GM18870 (cell line): ENCODE measurements around the gene KCTD15.

Experiments used
- ATAC-seq: cut with Tn5 transposase; IDR thresholded peaks from one replicate; pipeline ENCODE4 v1.9.1; 2021; ENCODE audit warnings: moderate library complexity; ENCODE audit not compliant: unreplicated experiment

Gene KCTD15

GRCh38 chr19:33771384-33772101 lies 25.1 kb upstream of the KCTD15 start:
- ATAC-seq = no peak

DNA sequence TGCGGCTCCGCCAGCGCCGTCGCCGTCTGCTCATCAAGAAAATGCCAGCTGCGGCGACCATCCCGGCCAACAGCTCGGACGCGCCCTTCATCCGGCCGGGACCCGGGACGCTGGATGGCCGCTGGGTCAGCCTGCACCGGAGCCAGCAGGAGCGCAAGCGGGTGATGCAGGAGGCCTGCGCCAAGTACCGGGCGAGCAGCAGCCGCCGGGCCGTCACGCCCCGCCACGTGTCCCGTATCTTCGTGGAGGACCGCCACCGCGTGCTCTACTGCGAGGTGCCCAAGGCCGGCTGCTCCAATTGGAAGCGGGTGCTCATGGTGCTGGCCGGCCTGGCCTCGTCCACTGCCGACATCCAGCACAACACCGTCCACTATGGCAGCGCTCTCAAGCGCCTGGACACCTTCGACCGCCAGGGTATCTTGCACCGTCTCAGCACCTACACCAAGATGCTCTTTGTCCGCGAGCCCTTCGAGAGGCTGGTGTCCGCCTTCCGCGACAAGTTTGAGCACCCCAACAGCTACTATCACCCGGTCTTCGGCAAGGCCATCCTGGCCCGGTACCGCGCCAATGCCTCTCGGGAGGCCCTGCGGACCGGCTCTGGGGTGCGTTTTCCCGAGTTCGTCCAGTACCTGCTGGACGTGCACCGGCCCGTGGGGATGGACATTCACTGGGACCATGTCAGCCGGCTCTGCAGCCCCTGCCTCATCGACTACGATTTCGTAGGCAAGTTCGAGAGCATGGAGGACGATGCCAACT lies 24.4 kb upstream of the KCTD15 start:
- ATAC-seq = no peak

GRCh38 chr19:33772858-33773180 lies 23.9 kb upstream of the KCTD15 start:
- no peak for ATAC-seq

- ATAC-seq = no peak
Measured at GRCh38 chr19:33773704-33774624, 22.7 kb upstream of the KCTD15 start.

GRCh38 chr19:33774751-33775150 lies 21.9 kb upstream of the KCTD15 start:
- no peak for ATAC-seq

GRCh38 chr19:33775731-33776487 lies 20.8 kb upstream of the KCTD15 start:
- no peak for ATAC-seq

DNA sequence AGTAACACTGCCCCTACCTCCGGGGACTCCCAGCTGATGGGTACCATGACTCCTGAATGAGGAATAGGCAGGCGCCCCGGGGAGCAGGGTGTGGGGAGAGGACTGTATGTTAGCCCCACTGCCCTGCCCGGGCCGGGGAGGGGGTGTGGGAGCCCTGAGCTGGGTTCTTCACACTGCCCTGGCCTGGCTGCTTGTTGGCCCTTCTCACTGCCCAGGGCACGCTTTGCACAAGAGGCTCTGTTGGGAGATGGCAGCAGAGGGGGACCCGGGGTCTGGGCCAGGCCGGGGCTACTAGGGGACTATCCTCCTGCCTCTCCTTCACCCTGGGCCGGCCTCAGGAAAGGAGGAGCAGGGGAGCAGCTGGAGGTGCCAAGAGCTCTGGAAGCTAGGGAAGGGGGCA lies 19.3 kb upstream of the KCTD15 start:
- ATAC-seq = no peak

DNA sequence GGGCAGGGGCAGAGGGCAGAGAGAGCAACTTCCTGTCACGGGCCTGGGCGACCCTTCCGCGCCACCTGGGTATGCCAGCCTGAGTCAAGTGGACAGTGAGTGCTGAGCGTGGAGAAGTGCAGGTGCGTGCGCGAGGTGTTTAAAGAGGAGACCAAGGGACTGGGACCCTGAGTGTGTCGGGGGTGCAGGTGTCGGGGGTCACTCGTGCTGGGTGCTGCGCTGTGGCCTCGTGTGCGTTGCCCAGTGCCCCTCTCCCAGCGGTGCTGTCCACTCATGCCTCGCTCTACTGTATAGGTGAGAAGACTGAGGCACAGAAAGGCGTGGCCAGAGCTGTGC lies 18.9 kb upstream of the KCTD15 start:
- no peak for ATAC-seq

GRCh38 chr19:33778089-33778791 lies 18.4 kb upstream of the KCTD15 start:
- ATAC-seq = no peak

- no peak for ATAC-seq
Measured at GRCh38 chr19:33779849-33780248, 16.8 kb upstream of the KCTD15 start.

DNA sequence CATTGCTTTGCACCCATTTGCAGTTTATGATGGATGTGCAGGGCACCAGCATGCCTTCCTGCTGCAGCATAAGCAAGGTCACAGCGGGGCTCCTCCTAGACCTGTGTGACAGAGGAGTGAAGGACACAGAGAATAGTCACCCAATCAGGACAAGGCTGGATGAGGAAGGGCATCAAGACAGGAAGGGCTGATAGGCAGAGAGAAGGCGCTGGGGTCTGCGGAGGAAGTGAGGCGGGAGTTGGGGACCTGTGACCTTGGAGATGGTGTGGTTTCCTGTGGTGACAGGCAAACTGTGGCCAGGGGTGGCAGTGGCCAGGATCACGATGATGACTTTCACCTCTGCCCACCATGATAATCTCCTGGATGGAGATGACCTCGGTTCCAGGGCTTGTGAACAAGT lies 16.4 kb upstream of the KCTD15 start:
- ATAC-seq = no peak

GRCh38 chr19:33780746-33781145 lies 15.9 kb upstream of the KCTD15 start:
- ATAC-seq = no peak

DNA sequence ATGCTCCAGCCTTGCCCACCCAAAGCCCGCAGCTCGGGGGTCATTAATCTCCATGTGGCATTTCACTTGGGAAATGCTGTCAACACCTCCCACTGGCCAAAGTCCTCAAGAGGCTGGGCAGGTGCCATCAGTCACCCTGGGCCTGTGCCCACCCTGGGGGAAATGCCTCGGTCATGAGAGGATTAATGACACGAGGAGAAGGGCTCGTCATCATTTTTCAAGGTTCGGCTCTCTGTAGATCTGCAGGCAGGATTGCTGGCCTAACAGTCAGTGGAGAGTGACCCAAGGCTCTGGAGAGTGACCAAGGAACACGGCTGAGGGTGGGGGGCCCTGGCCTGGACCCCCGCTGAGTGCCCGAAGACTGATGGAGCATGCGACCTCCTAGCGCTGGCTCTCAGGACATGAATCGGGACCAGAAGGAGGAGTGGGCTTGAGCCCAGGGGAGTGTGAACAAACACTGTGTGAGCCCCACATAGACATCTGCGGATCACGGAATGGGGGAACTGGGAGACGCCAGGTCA lies 15.2 kb upstream of the KCTD15 start:
- no peak for ATAC-seq

DNA sequence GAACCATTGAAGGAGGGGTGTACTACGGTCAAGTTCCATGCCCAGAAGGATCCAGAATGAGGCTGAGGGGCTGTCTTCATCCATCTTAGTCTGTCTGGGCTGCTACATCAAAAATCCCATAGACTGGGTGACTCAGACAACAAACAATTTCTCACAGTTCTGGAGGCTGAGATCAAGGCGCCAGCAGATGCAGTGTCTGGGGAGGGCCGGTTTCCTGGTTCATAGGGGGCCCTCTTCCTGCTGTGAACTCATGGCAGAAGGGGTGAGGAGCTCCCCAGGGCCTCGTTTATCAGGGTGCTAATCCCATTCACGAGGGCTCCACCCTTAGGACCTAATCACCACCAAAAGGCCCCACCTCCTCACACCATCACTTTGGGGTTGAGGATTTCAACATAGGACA lies 14.7 kb upstream of the KCTD15 start:
- ATAC-seq = no peak

- ATAC-seq = no peak
Measured at GRCh38 chr19:33784432-33784831, 12.2 kb upstream of the KCTD15 start.

DNA sequence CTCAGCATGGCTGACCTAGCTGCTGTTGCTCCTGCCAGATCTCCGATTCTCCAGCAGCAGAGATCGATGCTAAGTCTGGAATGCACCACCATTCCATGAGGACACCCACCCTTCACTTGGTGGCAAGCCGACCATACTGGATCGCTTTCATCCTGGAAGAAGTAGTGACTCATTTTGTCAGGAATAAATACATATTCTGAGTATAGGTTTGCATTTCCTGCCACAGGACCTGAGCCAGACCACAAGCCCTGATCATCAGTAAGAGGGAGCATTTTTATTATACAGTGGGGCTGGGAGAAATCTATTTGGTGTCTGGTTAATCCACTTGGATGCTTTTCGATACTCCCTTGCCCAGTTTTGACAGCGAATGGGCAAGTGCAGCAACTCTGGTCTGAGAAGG lies 10.9 kb upstream of the KCTD15 start:
- no peak for ATAC-seq

GRCh38 chr19:33788676-33789075 lies 8.0 kb upstream of the KCTD15 start:
- no peak for ATAC-seq

- ATAC-seq = no peak
Measured at GRCh38 chr19:33789344-33789743, 7.3 kb upstream of the KCTD15 start.

GRCh38 chr19:33794683-33795369 lies 1.8 kb upstream of the KCTD15 start:
- ATAC-seq = no peak
